GM23338 (cell line): ENCODE measurements around the gene LRFN3. TPM values are rescaled to one million over a fixed set of nuclear protein-coding genes. Genes with fewer than 3 reads are reported as not detected.
"Not testable (repeated sequence)": the region's sequence is repeated elsewhere in the genome, so short reads cannot be mapped to it uniquely, and the experiment has no call there.

Experiments used
- ATAC-seq: fragments of 200-7000 bp; cut with Tn5 transposase; 3 replicates; pipeline ENCODE4 v1.9.1; 2020
- DNase-seq: peaks from one replicate; pipeline ENCODE4 v3.0.0-alpha.2; 2015; ENCODE audit warnings: low spot score
- H2AFZ ChIP-seq: fragments of 200-600 bp; sonication (generic); 2 replicates; pipeline ENCODE4 v1.8.0; 2016; ENCODE audit warnings: antibody characterized with exemption, mild to moderate bottlenecking, moderate library complexity
- H3F3A ChIP-seq: fragments of 200-600 bp; sonication (generic); replicated peaks from 2 replicates; pipeline ENCODE4 v1.8.0; 2017; ENCODE audit warnings: antibody characterized with exemption, mixed run types, low read depth
- H3K27ac ChIP-seq: fragments of 200-600 bp; sonication (generic); 2 replicates; pipeline ENCODE4 v1.6.1; 2016; ENCODE audit warnings: low read depth
- H3K27me3 ChIP-seq: fragments of 200-600 bp; sonication (generic); 2 replicates; pipeline ENCODE4 v1.8.0; 2016; ENCODE audit warnings: mild to moderate bottlenecking, mixed run types, moderate library complexity; ENCODE audit not compliant: insufficient read depth
- H3K36me3 ChIP-seq: fragments of 200-600 bp; sonication (generic); 2 replicates; pipeline ENCODE4 v1.8.0; 2016; ENCODE audit warnings: mild to moderate bottlenecking; ENCODE audit not compliant: insufficient read depth
- H3K4me1 ChIP-seq: fragments of 200-600 bp; sonication (generic); 2 replicates; pipeline ENCODE4 v1.8.0; 2016; ENCODE audit warnings: mild to moderate bottlenecking, moderate library complexity; ENCODE audit not compliant: insufficient read depth
- H3K4me2 ChIP-seq: fragments of 200-600 bp; sonication (generic); 2 replicates; pipeline ENCODE4 v1.7.1; 2017; ENCODE audit warnings: mixed run types
- H3K4me3 ChIP-seq: fragments of 200-600 bp; sonication (generic); 2 replicates; pipeline ENCODE4 v1.6.1; 2016; ENCODE audit warnings: mixed run types
- H3K79me2 ChIP-seq: fragments of 200-600 bp; sonication (generic); replicated peaks from 2 replicates; pipeline ENCODE4 v1.8.0; 2017; ENCODE audit warnings: mild to moderate bottlenecking; ENCODE audit not compliant: insufficient read depth
- H3K9me2 ChIP-seq: fragments of 200-600 bp; sonication (generic); 2 replicates; pipeline ENCODE4 v1.8.0; 2017; ENCODE audit not compliant: insufficient read depth
- H4K20me1 ChIP-seq: fragments of 200-600 bp; sonication (generic); replicated peaks from 2 replicates; pipeline ENCODE4 v1.8.0; 2017; ENCODE audit warnings: mild to moderate bottlenecking; ENCODE audit not compliant: insufficient read depth
- H3K27ac Mint-ChIP-seq: 2 replicates; pipeline ENCODE4 v1.8.0; 2020; ENCODE audit warnings: inconsistent platforms, mild to moderate bottlenecking, moderate library complexity, mixed read lengths
- H3K27me3 Mint-ChIP-seq: 3 replicates; pipeline ENCODE4 v1.8.0; 2022; ENCODE audit warnings: low read depth, mild to moderate bottlenecking, moderate library complexity, mixed read lengths, inconsistent platforms; ENCODE audit not compliant: insufficient read depth, poor library complexity
- H3K36me3 Mint-ChIP-seq: 3 replicates; pipeline ENCODE4 v1.8.0; 2021; ENCODE audit warnings: low read depth, mild to moderate bottlenecking, inconsistent platforms, moderate library complexity, mixed read lengths
- H3K4me1 Mint-ChIP-seq: 3 replicates; pipeline ENCODE4 v1.8.0; 2020; ENCODE audit warnings: mild to moderate bottlenecking, inconsistent platforms, mixed read lengths
- H3K4me3 Mint-ChIP-seq: 3 replicates; pipeline ENCODE4 v1.8.0; 2021; ENCODE audit warnings: moderate library complexity, mild to moderate bottlenecking, inconsistent platforms, mixed read lengths
- H3K9me3 Mint-ChIP-seq: 3 replicates; pipeline ENCODE4 v1.8.0; 2020; ENCODE audit warnings: moderate library complexity, mild to moderate bottlenecking, inconsistent platforms, mixed read lengths
- ETS1 ChIP-seq: IDR thresholded peaks from 2 replicates; pipeline ENCODE4 v1.6.1; 2016; ENCODE audit warnings: antibody characterized with exemption
- JUNB ChIP-seq: IDR thresholded peaks from one replicate; pipeline ENCODE4 v1.6.1; 2016; ENCODE audit warnings: antibody characterized with exemption; ENCODE audit not compliant: unreplicated experiment
- REST ChIP-seq: IDR thresholded peaks from one replicate; pipeline ENCODE4 v1.6.1; 2018; ENCODE audit warnings: antibody characterized with exemption; ENCODE audit not compliant: unreplicated experiment
- STAT1 ChIP-seq: IDR thresholded peaks from one replicate; pipeline ENCODE4 v1.6.1; 2016; ENCODE audit warnings: antibody characterized with exemption; ENCODE audit not compliant: unreplicated experiment
- ZNF114 ChIP-seq: fragments of 250-450 bp; sonication (Bioruptor Pico); IDR thresholded peaks from 2 replicates; pipeline ENCODE4 v1.5.0; 2020; ENCODE audit warnings: mild to moderate bottlenecking, moderate library complexity
- polyA plus RNA-seq: library from polyadenylated mRNA; unstranded; fragments of >200 nt; fragmentation: Nextera tagmentation; extraction: Ambion mirVana; gene quantifications from 2 replicates; pipeline ENCODE4 v1.2.1, GENCODE V29; 2016
- total RNA-seq: library from RNA; depleted of rRNA; stranded (reverse); fragments of >200 nt; shearing (Covaris generic); gene quantifications from 2 replicates; pipeline ENCODE4 v1.2.3, GENCODE V29; 2014

The LRFN3 gene
- total and polyA plus RNA-seq, 2 experiments from 2014 or later, result 5.8 to 15.1 TPM

GRCh38 chr19:35978271-35978670 lies 42.1 kb downstream of the LRFN3 start:
- no peak for DNase-seq
- H3K27ac ChIP-seq, result no peak overlapping the region
- ATAC-seq, result peak; percentile 11
- H4K20me1 ChIP-seq, result no peaks in the 10 kb centered on the region
- H3K36me3 Mint-ChIP-seq, result no peaks in the 10 kb centered on the region
- peaks cover 14% of the 10 kb centered on the region for H3K4me1 Mint-ChIP-seq
- peak overlapping the region; percentile 76; the same call in 1 of the 2 replicates for H2AFZ ChIP-seq
- no peaks in the 10 kb centered on the region for H3K79me2 ChIP-seq
- peaks cover 5% of the 10 kb centered on the region; the same call in 1 of the 2 replicates for H3K4me1 ChIP-seq
- no peaks in the 10 kb centered on the region for H3K9me2 ChIP-seq
- H3K27me3 ChIP-seq, result no peaks in the 10 kb centered on the region
- peaks cover 18% of the 10 kb centered on the region for H3K27me3 Mint-ChIP-seq
- no peak overlapping the region for H3K4me3 Mint-ChIP-seq
- no peaks in the 10 kb centered on the region; the same call in 2 of the 3 replicates for H3K9me3 Mint-ChIP-seq
- H3K4me3 ChIP-seq, result no peak overlapping the region
- no peaks in the 10 kb centered on the region for H3K36me3 ChIP-seq
- H3F3A ChIP-seq, result no peaks in the 10 kb centered on the region
- no peak for TF ChIP-seq ETS1
- no peak for TF ChIP-seq STAT1
- TF ChIP-seq REST, result no peak
- H3K4me2 ChIP-seq, result no peak overlapping the region
- H3K27ac Mint-ChIP-seq, result no peak overlapping the region

GRCh38 chr19:35978832-35979365 lies 42.7 kb downstream of the LRFN3 start:
- Histone ChIP-seq H3K4me1 (peaks cover 5% of the 10 kb centered on the region; the same call in 1 of the 2 replicates), H3K79me2 (no peaks in the 10 kb centered on the region), H4K20me1 (no peaks in the 10 kb centered on the region), H3K27ac (no peak overlapping the region), H3F3A (no peaks in the 10 kb centered on the region), H3K27me3 (no peaks in the 10 kb centered on the region), H3K4me2 (no peak overlapping the region), H3K9me2 (no peaks in the 10 kb centered on the region), H3K36me3 (no peaks in the 10 kb centered on the region), H3K4me3 (no peak overlapping the region), H2AFZ (no peak overlapping the region)
- DNase-seq (peak; percentile 3), ATAC-seq (no peak)
- Mint-ChIP-seq H3K9me3 (no peaks in the 10 kb centered on the region; the same call in 2 of the 3 replicates), H3K36me3 (no peaks in the 10 kb centered on the region), H3K4me3 (no peak overlapping the region), H3K4me1 (peaks cover 14% of the 10 kb centered on the region), H3K27me3 (peaks cover 18% of the 10 kb centered on the region), H3K27ac (no peak overlapping the region)
- TF ChIP-seq ZNF114 (CRISPR knock-in tag) (no peak), JUNB (no peak), ETS1 (no peak)

GRCh38 chr19:35980997-35981396 lies 44.8 kb downstream of the LRFN3 start:
- not testable (repeated sequence) for H3K36me3 Mint-ChIP-seq, H3K27ac Mint-ChIP-seq, H3F3A ChIP-seq, H3K4me1 ChIP-seq, H2AFZ ChIP-seq, H3K9me3 Mint-ChIP-seq, H3K27ac ChIP-seq, ATAC-seq, H3K4me3 Mint-ChIP-seq, DNase-seq, H3K36me3 ChIP-seq, H3K4me2 ChIP-seq, H3K79me2 ChIP-seq, H3K27me3 ChIP-seq, H3K9me2 ChIP-seq, H4K20me1 ChIP-seq, H3K4me3 ChIP-seq
- Mint-ChIP-seq H3K4me1 (peaks cover 14% of the 10 kb centered on the region), H3K27me3 (peaks cover 24% of the 10 kb centered on the region)
